Ovary (tissue), 3 donors: ENCODE results near the gene SH2D6.

ENCODE experiments used
- CTCF ChIP-seq, 3 donors: fragments of 450-650 bp in 2 of 3; fragments of 200-600 bp in 1 of 3; IDR thresholded peaks; one replicate each; pipeline versions ENCODE4 v1.5.1 to v1.8.0; 2016 to 2022; ENCODE audit warnings: antibody characterized with exemption in 3 of 3, mild to moderate bottlenecking in 1 of 3
- EP300 ChIP-seq: sonication (generic); formaldehyde crosslinking; IDR thresholded peaks from one replicate; pipeline ENCODE4 v1.6.1; 2017; ENCODE audit warnings: antibody characterized with exemption
- POLR2A ChIP-seq: fragments of 450-650 bp; IDR thresholded peaks from one replicate; pipeline ENCODE4 v1.6.1; 2017; ENCODE audit warnings: antibody characterized with exemption, mild to moderate bottlenecking, moderate library complexity
- donor health status: DM: no; HTN: no; CAD: no.

GRCh38 chr2:85427300-85427835, 8.9 kb downstream of the SH2D6 start:
- TF ChIP-seq POLR2A (no peak), CTCF (IDR thresholded peaks at IDR 0.05) (no peak), EP300 (no peak)
